GM12878 (cell line): ENCODE data around the gene SS18.

Experiments used
- EP300 ChIP-seq, 2 experiments: fragments of 150-350 bp in 1 of 2; IDR thresholded peaks; 2 replicates each; pipeline ENCODE4 v1.6.1; 2011 to 2012; ENCODE audit warnings: low read depth in 2 of 2, low read length in 2 of 2, borderline replicate concordance in 1 of 2, improper control_type of control experiment in 1 of 2, inconsistent platforms in 1 of 2; ENCODE audit not compliant: control insufficient read depth in 1 of 2
- SMC3 ChIP-seq: IDR thresholded peaks from 2 replicates; pipeline ENCODE4 v1.6.1; 2011; ENCODE audit warnings: low read length, improper control_type of control experiment, borderline replicate concordance
- TF ChIP-seq, protein P1 (sequence below): IDR thresholded peaks from 2 replicates; pipeline ENCODE4 v1.6.1; 2012; ENCODE audit warnings: low read depth, low read length, improper control_type of control experiment

DNA sequence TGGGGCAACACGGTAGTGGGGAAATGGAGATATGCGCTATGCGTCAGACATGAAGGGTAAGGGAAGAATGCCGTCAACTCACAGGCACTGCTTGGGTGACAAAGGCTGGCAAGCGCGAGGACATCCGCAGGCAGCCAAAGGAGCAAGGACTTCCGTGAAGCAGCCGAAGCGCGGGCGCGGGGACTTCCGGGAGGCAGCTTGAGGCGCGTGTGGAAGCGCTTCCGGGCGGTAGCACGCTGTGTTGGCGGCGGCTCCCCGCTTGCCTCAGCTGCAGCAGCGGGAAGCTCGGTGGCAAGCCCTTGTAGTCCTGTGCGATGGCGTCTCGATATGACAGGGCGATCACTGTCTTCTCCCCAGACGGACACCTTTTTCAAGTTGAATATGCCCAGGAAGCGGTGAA lies 43.2 kb upstream of the SS18 start, which contains the start of gene PSMA8:
- no peak for TF ChIP-seq EP300 (IDR thresholded peaks at IDR 0.05; ENCODE audit: borderline replicate concordance in 1 of 2, control insufficient read depth in 1 of 2, low read depth in 2 of 2, low read length in 2 of 2)
- TF ChIP-seq SMC3, result no peak
- TF ChIP-seq, protein P1, sequence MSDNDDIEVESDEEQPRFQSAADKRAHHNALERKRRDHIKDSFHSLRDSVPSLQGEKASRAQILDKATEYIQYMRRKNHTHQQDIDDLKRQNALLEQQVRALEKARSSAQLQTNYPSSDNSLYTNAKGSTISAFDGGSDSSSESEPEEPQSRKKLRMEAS, result no peak
